B cell (primary cell): ENCODE results near the gene SLF2. TPM values are rescaled to one million over a fixed set of nuclear protein-coding genes. Genes with fewer than 3 reads are reported as not detected.

Experiments used
- ATAC-seq: fragments of 200-7000 bp; cut with Tn5 transposase; one replicate; pipeline ENCODE4 v1.10.0; 2021; ENCODE audit warnings: low read depth, mild to moderate bottlenecking, moderate number of reproducible peaks, moderate library complexity
- CTCF ChIA-PET: fragments of 350-600 bp; sonication (Branson Sonifier 250); formaldehyde crosslinking; loops from one replicate; lab custom pipeline; 2021; ENCODE audit warnings: antibody characterized with exemption, inconsistent platforms; lab: Charles Lee
- POLR2A ChIA-PET: fragments of 350-600 bp; sonication (Branson Sonifier 250); formaldehyde crosslinking; loops from one replicate; lab custom pipeline; 2021; ENCODE audit warnings: antibody characterized with exemption; lab: Charles Lee
- DNase-seq: peaks from one replicate; pipeline ENCODE4 v3.0.0; 2013
- H2AFZ ChIP-seq: 2 replicates; pipeline ENCODE4 v1.6.1; 2012; ENCODE audit warnings: mild to moderate bottlenecking, low read depth, low read length; ENCODE audit not compliant: insufficient read depth, poor library complexity, severe bottlenecking
- H3K27ac ChIP-seq, 2 donors: 1 replicate in 1 of 2; 2 replicates in 1 of 2; pipeline ENCODE4 v1.5.1; 2012 to 2013; ENCODE audit warnings: low read length in 2 of 2, mild to moderate bottlenecking in 2 of 2, moderate library complexity in 1 of 2
- H3K27me3 ChIP-seq, 4 experiments: fragments of 200-600 bp in 1 of 4; sonication (generic) in 1 of 4; replicated peaks in 1 of 4; 1 replicate in 2 of 4; 2 replicates in 2 of 4; pipeline versions ENCODE4 v1.6.1 to v1.7.0; 2013 to 2016; ENCODE audit warnings: low read length in 3 of 4, mild to moderate bottlenecking in 2 of 4, mixed read lengths in 1 of 4, moderate library complexity in 1 of 4; ENCODE audit not compliant: insufficient read depth in 4 of 4, control insufficient read depth in 3 of 4; ENCODE audit errors: control extremely low read depth in 1 of 4
- H3K36me3 ChIP-seq, 2 experiments: replicated peaks in 1 of 2; 1 replicate in 1 of 2; 2 replicates in 1 of 2; pipeline versions ENCODE4 v1.6.1 to v1.7.1; 2013; ENCODE audit warnings: low read length in 1 of 2; ENCODE audit not compliant: insufficient read depth in 2 of 2, control insufficient read depth in 1 of 2; ENCODE audit errors: control extremely low read depth in 1 of 2, extremely low read depth in 1 of 2
- H3K4me1 ChIP-seq, 2 donors: fragments of 200-600 bp in 1 of 2; sonication (generic) in 1 of 2; 1 replicate in 1 of 2; 2 replicates in 1 of 2; pipeline versions ENCODE4 v1.5.1 to v1.6.1; 2013 to 2017; ENCODE audit warnings: low read length in 2 of 2; ENCODE audit not compliant: control insufficient read depth in 2 of 2, insufficient read depth in 2 of 2
- H3K4me2 ChIP-seq: replicated peaks from 2 replicates; pipeline ENCODE3; 2012; ENCODE audit warnings: mild to moderate bottlenecking, low read depth, low read length; ENCODE audit not compliant: poor library complexity, severe bottlenecking
- H3K4me3 ChIP-seq, 5 experiments: fragments of 200-600 bp in 1 of 5; sonication (generic) in 1 of 5; 1 replicate in 3 of 5; 2 replicates in 2 of 5; pipeline versions ENCODE4 v1.5.1 to v1.7.0; 2011 to 2016; ENCODE audit warnings: low read length in 4 of 5, mild to moderate bottlenecking in 4 of 5, low read depth in 2 of 5, control low read depth in 1 of 5, moderate library complexity in 1 of 5; ENCODE audit not compliant: insufficient read depth in 1 of 5; ENCODE audit errors: control extremely low read depth in 1 of 5, extremely low read depth in 1 of 5
- H3K79me2 ChIP-seq: fragments of 200-600 bp; sonication (generic); one replicate; pipeline ENCODE4 v1.6.0; 2016; ENCODE audit warnings: low read length; ENCODE audit not compliant: control insufficient read depth, insufficient read depth
- H3K9ac ChIP-seq: fragments of 200-600 bp; sonication (generic); 2 replicates; pipeline ENCODE4 v1.6.1; 2017; ENCODE audit warnings: mild to moderate bottlenecking, low read length, moderate library complexity
- H3K9me3 ChIP-seq, 3 donors: one replicate each; pipeline versions ENCODE4 v1.6.1 to v1.7.1; 2013; ENCODE audit warnings: low read length in 2 of 3; ENCODE audit not compliant: control insufficient read depth in 2 of 3, insufficient read depth in 1 of 3; ENCODE audit errors: control extremely low read depth in 1 of 3
- H4K20me1 ChIP-seq: 2 replicates; pipeline ENCODE4 v1.6.0; 2012; ENCODE audit warnings: mild to moderate bottlenecking, low read length; ENCODE audit not compliant: insufficient read depth, control insufficient read depth, poor library complexity, severe bottlenecking
- H3K27ac Mint-ChIP-seq: one replicate; pipeline ENCODE4 v1.8.0; 2021; ENCODE audit warnings: mixed read lengths
- H3K27me3 Mint-ChIP-seq: one replicate; pipeline ENCODE4 v1.8.0; 2021; ENCODE audit warnings: mixed read lengths
- H3K4me1 Mint-ChIP-seq: one replicate; pipeline ENCODE4 v1.8.0; 2021; ENCODE audit warnings: mixed read lengths
- H3K4me3 Mint-ChIP-seq: one replicate; pipeline ENCODE4 v1.8.0; 2021; ENCODE audit warnings: mixed read lengths
- H3K9me3 Mint-ChIP-seq: one replicate; pipeline ENCODE4 v1.8.0; 2022; ENCODE audit warnings: mixed read lengths; ENCODE audit not compliant: insufficient read depth
- CTCF ChIP-seq: fragments of 200-600 bp; IDR thresholded peaks from one replicate; pipeline ENCODE4 v1.8.0; 2022; ENCODE audit warnings: antibody characterized with exemption, mild to moderate bottlenecking
- EZH2 ChIP-seq: IDR thresholded peaks from 2 replicates; pipeline ENCODE4 v1.6.1; 2012; ENCODE audit warnings: borderline replicate concordance, low read depth, mild to moderate bottlenecking, moderate library complexity, low read length; ENCODE audit not compliant: insufficient read depth, poor library complexity, severe bottlenecking
- WGBS: methylation state at CpG from one replicate; pipeline ENCODE4 v1.1.5; 2013; ENCODE audit warnings: missing lambda C conversion rate; ENCODE audit not compliant: insufficient coverage; 5-methylcytosine and 5-hydroxymethylcytosine counted together
- intact Hi-C: fragments of 100-400 bp; cut with micrococcal nuclease; formaldehyde crosslinking; loops from one replicate; pipeline ENCODE4 v1.10.0; 2022
- polyA plus RNA-seq: library from polyadenylated mRNA; depleted of rRNA; stranded (reverse); fragments of >200 nt; gene quantifications from 2 replicates; pipeline ENCODE4 v1.2.3, GENCODE V29; 2012
- total RNA-seq, 2 donors: library from RNA; stranded (reverse); fragments of 120-200 nt in 1 of 2; gene quantifications; 1 replicate in 1 of 2; 2 replicates in 1 of 2; pipeline versions ENCODE4 v1.2.3 to v1.2.4, GENCODE V29; 2013 to 2022

The SLF2 gene
- total and polyA plus RNA-seq, 2 donors (not counting 1 experiment from before 2014, with no cell fraction given), result 11.8 to 65.6 TPM

GRCh38 chr10:100899171-100899570 lies 13.6 kb upstream of the SLF2 start:
- Mint-ChIP-seq H3K9me3 (no peaks in the 10 kb centered on the region), H3K4me1 (peaks cover 15% of the 10 kb centered on the region), H3K27me3 (peaks cover 22% of the 10 kb centered on the region), H3K27ac (no peak overlapping the region), H3K4me3 (no peak overlapping the region)
- Histone ChIP-seq H3K79me2 (no peaks in the 10 kb centered on the region), H3K9me3 (no peaks in the 10 kb centered on the region), H3K4me2 (no peak overlapping the region), H3K36me3 (no peaks in the 10 kb centered on the region), H4K20me1 (no peaks in the 10 kb centered on the region), H2AFZ (no peak overlapping the region), H3K4me1 (peaks cover 11 to 18% of the 10 kb centered on the region in 2 donors), H3K9ac (no peak overlapping the region), H3K4me3 (no peak overlapping the region), H3K27ac (no peak overlapping the region), H3K27me3 (peaks cover 0 to 14% (median 9%) of the 10 kb centered on the region in 4 experiments)
- ChIA-PET POLR2A (no interaction called here), CTCF (interaction anchor here (0.8 kb wide), 1 partner anchor 598 kb away, joined by 4 read pairs; no protein-coding TSS in a partner anchor)
- intact Hi-C loops, result no loop called here
- DNase-seq, result no peak
- TF ChIP-seq EZH2 (no peak), CTCF (no peak)
- WGBS, result no CpG with 5 or more reads among the region's 4 CpGs
- no peak for ATAC-seq

GRCh38 chr10:100901051-100901450 lies 11.7 kb upstream of the SLF2 start:
- WGBS, result 93% methylated on average over 4 of the region's 6 CpGs
- TF ChIP-seq EZH2 (no peak), CTCF (no peak)
- peaks cover 0 to under 1% of the 10 kb centered on the region in 2 donors for H3K4me1 ChIP-seq
- Mint-ChIP-seq H3K27me3 (peaks cover 22% of the 10 kb centered on the region), H3K4me3 (no peak overlapping the region), H3K4me1 (no peaks in the 10 kb centered on the region), H3K27ac (no peak overlapping the region), H3K9me3 (no peaks in the 10 kb centered on the region)
- DNase-seq (no peak), ATAC-seq (no peak)
- no peaks in the 10 kb centered on the region for H3K9me3 ChIP-seq
- H3K4me3 ChIP-seq, result no peak overlapping the region
- H2AFZ ChIP-seq, result no peak overlapping the region
- H3K79me2 ChIP-seq, result no peaks in the 10 kb centered on the region
- H3K27ac ChIP-seq, result no peak overlapping the region
- H3K4me2 ChIP-seq, result no peak overlapping the region
- intact Hi-C loops, result no loop called here
- H3K27me3 ChIP-seq, result peaks cover 0 to 14% (median 9%) of the 10 kb centered on the region in 4 experiments
- POLR2A ChIA-PET, result no interaction called here
- no peaks in the 10 kb centered on the region for H3K36me3 ChIP-seq
- CTCF ChIA-PET, result no interaction called here
- H4K20me1 ChIP-seq, result no peaks in the 10 kb centered on the region
- H3K9ac ChIP-seq, result no peak overlapping the region
